HepG2 (cell line): ENCODE measurements around the gene LRRN3. TPM values are rescaled to one million over a fixed set of nuclear protein-coding genes. Genes with fewer than 3 reads are reported as not detected.

Experiments used
- ATAC-seq: fragments of 200-7000 bp; cut with Tn5 transposase; 3 replicates; pipeline ENCODE4 v1.9.1; 2020; ENCODE audit warnings: mild to moderate bottlenecking, moderate library complexity
- BruUV-seq: library from RNA; stranded (reverse); fragments of 400-500 nt; replicated peaks from 2 replicates; lab custom pipeline; 2021; lab: Mats Ljungman, UMichigan
- CTCF ChIA-PET: fragments of 300-600 bp; formaldehyde crosslinking; extraction: SDS; loops from one replicate; lab custom pipeline; 2021; ENCODE audit warnings: low total read pairs, inconsistent platforms, low intra/inter-chr PET ratio; lab: Yijun Ruan, JAX
- POLR2A ChIA-PET: fragments of 350-600 bp; sonication (Branson Sonifier 250); formaldehyde crosslinking; loops from one replicate; lab custom pipeline; 2020; ENCODE audit warnings: antibody characterized with exemption, inconsistent platforms; lab: Yijun Ruan, JAX
- DNase-seq: peaks from one replicate; pipeline ENCODE4 v3.0.0-alpha.2; 2015; ENCODE audit warnings: low spot score
- FAIRE-seq: peaks from 3 replicates; lab custom pipeline; 2011; peaks lifted over from hg19 to GRCh38; lab: Jason Lieb, UNC
- H2AFZ ChIP-seq: one replicate; pipeline ENCODE4 v1.6.1; 2011; ENCODE audit warnings: low read length, inconsistent platforms
- H3K27ac ChIP-seq: fragments of 300-600 bp; 3 replicates; pipeline ENCODE4 v1.8.0; 2011; ENCODE audit warnings: mixed run types, mild to moderate bottlenecking, mixed read lengths, low read length, inconsistent platforms; ENCODE audit not compliant: insufficient read depth; ENCODE audit errors: extremely low read length
- H3K27me3 ChIP-seq, 2 experiments: fragments of 200-600 bp in 1 of 2; 2 replicates in 1 of 2; 3 replicates in 1 of 2; pipeline versions ENCODE4 v1.6.0 to v1.8.0; 2011; ENCODE audit warnings: low read length in 2 of 2, mild to moderate bottlenecking in 2 of 2, moderate library complexity in 2 of 2, inconsistent platforms in 1 of 2; ENCODE audit not compliant: insufficient read depth in 2 of 2, control insufficient read depth in 1 of 2
- H3K36me3 ChIP-seq, 2 experiments: fragments of 200-600 bp in 1 of 2; replicated peaks in 1 of 2; 2 replicates in 1 of 2; 3 replicates in 1 of 2; pipeline versions ENCODE4 v1.5.1 to v1.8.0; 2011; ENCODE audit warnings: low read length in 2 of 2, inconsistent platforms in 1 of 2; ENCODE audit not compliant: insufficient read depth in 2 of 2, control insufficient read depth in 1 of 2
- H3K4me1 ChIP-seq: 2 replicates; pipeline ENCODE4 v1.5.1; 2012; ENCODE audit warnings: low read length, inconsistent platforms; ENCODE audit not compliant: insufficient read depth
- H3K4me2 ChIP-seq: 2 replicates; pipeline ENCODE4 v1.6.0; 2011; ENCODE audit warnings: low read depth, low read length, inconsistent platforms
- H3K4me3 ChIP-seq, 3 experiments: fragments of 200-600 bp in 1 of 3; sonication (generic), shearing (Covaris generic) in 1 of 3; replicated peaks in 1 of 3; 2 replicates each; pipeline ENCODE4 v1.5.1; 2011 to 2016; ENCODE audit warnings: low read length in 3 of 3, inconsistent platforms in 2 of 3, low read depth in 2 of 3, mild to moderate bottlenecking in 2 of 3, control low read depth in 1 of 3, mixed read lengths in 1 of 3; ENCODE audit not compliant: insufficient read depth in 1 of 3
- H3K79me2 ChIP-seq: one replicate; pipeline ENCODE4 v1.6.1; 2011; ENCODE audit warnings: low read length, inconsistent platforms; ENCODE audit not compliant: insufficient read depth
- H3K9ac ChIP-seq: 2 replicates; pipeline ENCODE4 v1.6.0; 2011; ENCODE audit warnings: mild to moderate bottlenecking, low read depth, low read length, inconsistent platforms; ENCODE audit not compliant: insufficient read depth
- H3K9me3 ChIP-seq: 2 replicates; pipeline ENCODE4 v1.5.1; 2012; ENCODE audit warnings: mild to moderate bottlenecking, low read length
- H4K20me1 ChIP-seq: 2 replicates; pipeline ENCODE4 v1.6.0; 2011; ENCODE audit warnings: inconsistent platforms, mild to moderate bottlenecking, low read length, moderate library complexity; ENCODE audit not compliant: insufficient read depth
- CTCF ChIP-seq: sonication (generic); formaldehyde crosslinking; IDR thresholded peaks from 2 replicates; pipeline ENCODE4 v1.5.0; 2020; ENCODE audit warnings: mild to moderate bottlenecking, missing genetic modification reagents, moderate library complexity
- PRMT3 ChIP-seq: sonication (generic); formaldehyde crosslinking; IDR thresholded peaks from 2 replicates; pipeline ENCODE4 v1.8.1; 2022; ENCODE audit warnings: low read depth, mild to moderate bottlenecking, moderate library complexity, missing genetic modification reagents, borderline replicate concordance
- RAD21 ChIP-seq: fragments of 450-650 bp; formaldehyde crosslinking; IDR thresholded peaks from 2 replicates; pipeline ENCODE4 v1.5.0; 2020; ENCODE audit warnings: mild to moderate bottlenecking
- SMC3 ChIP-seq: IDR thresholded peaks from 2 replicates; pipeline ENCODE4 v1.6.1; 2011; ENCODE audit warnings: low read length, improper control_type of control experiment
- SRSF4 ChIP-seq: fragments of 200-400 bp; formaldehyde crosslinking; IDR thresholded peaks from one replicate; pipeline ENCODE4 v1.6.1; 2018; ENCODE audit warnings: mild to moderate bottlenecking, low read depth, low read length, moderate library complexity; ENCODE audit not compliant: poor library complexity, severe bottlenecking
- STAG1 ChIP-seq: sonication (generic); formaldehyde crosslinking; IDR thresholded peaks from 2 replicates; pipeline ENCODE4 v1.4.0; 2020; ENCODE audit warnings: missing genetic modification reagents
- WGBS: methylation state at CpG from one replicate; pipeline ENCODE4 v1.1.6; 2017; ENCODE audit warnings: low lambda C conversion rate; 5-methylcytosine and 5-hydroxymethylcytosine counted together
- in situ Hi-C: cut with HindIII; loops from 2 replicates; pipeline ENCODE4 v1.10.0; 2017; ENCODE audit warnings: low pct_unique_long_range_greater_than_20kb; ENCODE audit not compliant: extremely low pct_ligation_motif_present
- intact Hi-C: fragments of 100-400 bp; cut with micrococcal nuclease; formaldehyde crosslinking; loops from one replicate; pipeline ENCODE4 v1.10.0; 2022; ENCODE audit not compliant: unreplicated experiment
- polyA plus RNA-seq, 8 experiments: library from polyadenylated mRNA; depleted of rRNA in 3 of 8; stranded (reverse) in 7 of 8; unstranded in 1 of 8; fragments of >200 nt; fragmentation: Illumina TruSeq in 4 of 8; extraction: Trizol in 4 of 8; gene quantifications; 2 replicates each; pipeline versions ENCODE4 v1.2.1 to v1.2.3, GENCODE V29; 2011 to 2016; ENCODE audit warnings: low read depth in 4 of 8, missing spikeins in 1 of 8, mixed read lengths in 1 of 8; ENCODE audit not compliant: insufficient read depth in 1 of 8
- total RNA-seq, 5 experiments: library from RNA; depleted of rRNA; stranded (reverse); fragments of >200 nt; fragmentation: Illumina TruSeq; extraction: Trizol; gene quantifications; 2 replicates each; pipeline ENCODE4 v1.2.3, GENCODE V29; 2016; ENCODE audit warnings: low read depth in 1 of 5

Gene LRRN3
- total and polyA plus RNA-seq, 2 of the 13 experiments (the other 11 are each of a cell fraction or from before 2014, with no cell fraction given) = 0.07 TPM; not detected in 1

GRCh38 chr7:111098011-111098925 is 7.3 kb downstream of the LRRN3 start:
- no peaks in the 10 kb centered on the region for H3K79me2 ChIP-seq
- peak; percentile 20 for DNase-seq
- BruUV-seq = no TSS peak
- 24% methylated on average over 10 of the region's 10 CpGs for WGBS
- H4K20me1 ChIP-seq = no peaks in the 10 kb centered on the region; the same call in 1 of the 2 replicates
- no peaks in the 10 kb centered on the region for H3K27me3 ChIP-seq
- no peak overlapping the region for H3K9ac ChIP-seq
- ChIA-PET CTCF (interaction anchor here (1.5 kb wide), 1 partner anchor 1008 kb away, joined by 4 read pairs; no protein-coding TSS in a partner anchor), POLR2A (no interaction called here)
- no peaks in the 10 kb centered on the region for H3K36me3 ChIP-seq
- H3K27ac ChIP-seq = no peak overlapping the region
- no peak overlapping the region for H2AFZ ChIP-seq
- FAIRE-seq = peak; percentile 69
- no peaks in the 10 kb centered on the region for H3K9me3 ChIP-seq
- H3K4me2 ChIP-seq = no peak overlapping the region
- in situ Hi-C loops = loop anchor here (25.0 kb wide), 2 partner anchors 639 to 1011 kb away; no protein-coding TSS in a partner anchor
- no peak overlapping the region for H3K4me3 ChIP-seq
- intact Hi-C loops = loop anchor here (1.0 to 10.0 kb wide), 3 partner anchors 263 to 1008 kb away; no protein-coding TSS in a partner anchor
- peak; percentile 68 for ATAC-seq
- H3K4me1 ChIP-seq = no peaks in the 10 kb centered on the region
- TF ChIP-seq SMC3 (peak; percentile 53; the same call in 1 of the 2 replicates), CTCF (peak; percentile 77), PRMT3 (CRISPR knock-in tag) (no peak), SRSF4 (no peak), RAD21 (CRISPR knock-in tag) (peak; percentile 33; the same call in 1 of the 2 replicates), STAG1 (CRISPR knock-in tag) (peak; percentile 86)
